ENCODE results near the gene KRT9.

DNA sequence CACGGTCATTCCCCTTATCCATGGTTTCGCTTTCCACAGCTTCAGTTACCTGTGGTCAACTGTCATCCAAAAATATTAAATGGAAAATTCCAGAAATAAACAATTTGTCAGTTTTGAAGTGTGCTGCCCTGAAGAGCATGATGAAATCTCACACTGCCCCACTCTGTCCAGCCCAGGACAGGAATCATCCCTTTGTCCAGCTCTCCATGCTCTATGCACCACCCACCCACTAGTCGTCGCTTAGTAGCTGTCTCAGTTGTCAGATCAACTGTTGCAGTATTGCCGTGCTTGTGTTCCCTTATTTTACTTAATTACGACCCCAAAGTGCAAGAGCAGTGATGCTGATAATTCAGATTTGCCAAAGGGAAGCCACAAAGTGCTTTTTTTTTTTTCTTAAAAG is 10.3 kb downstream of the KRT9 start:
- TF ChIP-seq JUNB (IDR thresholded peaks at IDR 0.05) = no peak
- TF ChIP-seq, protein P1, sequence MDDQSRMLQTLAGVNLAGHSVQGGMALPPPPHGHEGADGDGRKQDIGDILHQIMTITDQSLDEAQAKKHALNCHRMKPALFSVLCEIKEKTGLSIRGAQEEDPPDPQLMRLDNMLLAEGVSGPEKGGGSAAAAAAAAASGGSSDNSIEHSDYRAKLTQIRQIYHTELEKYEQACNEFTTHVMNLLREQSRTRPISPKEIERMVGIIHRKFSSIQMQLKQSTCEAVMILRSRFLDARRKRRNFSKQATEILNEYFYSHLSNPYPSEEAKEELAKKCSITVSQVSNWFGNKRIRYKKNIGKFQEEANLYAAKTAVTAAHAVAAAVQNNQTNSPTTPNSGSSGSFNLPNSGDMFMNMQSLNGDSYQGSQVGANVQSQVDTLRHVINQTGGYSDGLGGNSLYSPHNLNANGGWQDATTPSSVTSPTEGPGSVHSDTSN (IDR thresholded peaks at IDR 0.05) = no peak
- no peak for TF ChIP-seq POLR2A (IDR thresholded peaks at IDR 0.05; ENCODE audit: low read length)
- TF ChIP-seq MAZ (IDR thresholded peaks at IDR 0.05; ENCODE audit: borderline replicate concordance, low read depth, low read length) = no peak
- TF ChIP-seq, protein P2, sequence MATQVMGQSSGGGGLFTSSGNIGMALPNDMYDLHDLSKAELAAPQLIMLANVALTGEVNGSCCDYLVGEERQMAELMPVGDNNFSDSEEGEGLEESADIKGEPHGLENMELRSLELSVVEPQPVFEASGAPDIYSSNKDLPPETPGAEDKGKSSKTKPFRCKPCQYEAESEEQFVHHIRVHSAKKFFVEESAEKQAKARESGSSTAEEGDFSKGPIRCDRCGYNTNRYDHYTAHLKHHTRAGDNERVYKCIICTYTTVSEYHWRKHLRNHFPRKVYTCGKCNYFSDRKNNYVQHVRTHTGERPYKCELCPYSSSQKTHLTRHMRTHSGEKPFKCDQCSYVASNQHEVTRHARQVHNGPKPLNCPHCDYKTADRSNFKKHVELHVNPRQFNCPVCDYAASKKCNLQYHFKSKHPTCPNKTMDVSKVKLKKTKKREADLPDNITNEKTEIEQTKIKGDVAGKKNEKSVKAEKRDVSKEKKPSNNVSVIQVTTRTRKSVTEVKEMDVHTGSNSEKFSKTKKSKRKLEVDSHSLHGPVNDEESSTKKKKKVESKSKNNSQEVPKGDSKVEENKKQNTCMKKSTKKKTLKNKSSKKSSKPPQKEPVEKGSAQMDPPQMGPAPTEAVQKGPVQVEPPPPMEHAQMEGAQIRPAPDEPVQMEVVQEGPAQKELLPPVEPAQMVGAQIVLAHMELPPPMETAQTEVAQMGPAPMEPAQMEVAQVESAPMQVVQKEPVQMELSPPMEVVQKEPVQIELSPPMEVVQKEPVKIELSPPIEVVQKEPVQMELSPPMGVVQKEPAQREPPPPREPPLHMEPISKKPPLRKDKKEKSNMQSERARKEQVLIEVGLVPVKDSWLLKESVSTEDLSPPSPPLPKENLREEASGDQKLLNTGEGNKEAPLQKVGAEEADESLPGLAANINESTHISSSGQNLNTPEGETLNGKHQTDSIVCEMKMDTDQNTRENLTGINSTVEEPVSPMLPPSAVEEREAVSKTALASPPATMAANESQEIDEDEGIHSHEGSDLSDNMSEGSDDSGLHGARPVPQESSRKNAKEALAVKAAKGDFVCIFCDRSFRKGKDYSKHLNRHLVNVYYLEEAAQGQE (IDR thresholded peaks at IDR 0.05) = no peak
- TF ChIP-seq, protein P3, sequence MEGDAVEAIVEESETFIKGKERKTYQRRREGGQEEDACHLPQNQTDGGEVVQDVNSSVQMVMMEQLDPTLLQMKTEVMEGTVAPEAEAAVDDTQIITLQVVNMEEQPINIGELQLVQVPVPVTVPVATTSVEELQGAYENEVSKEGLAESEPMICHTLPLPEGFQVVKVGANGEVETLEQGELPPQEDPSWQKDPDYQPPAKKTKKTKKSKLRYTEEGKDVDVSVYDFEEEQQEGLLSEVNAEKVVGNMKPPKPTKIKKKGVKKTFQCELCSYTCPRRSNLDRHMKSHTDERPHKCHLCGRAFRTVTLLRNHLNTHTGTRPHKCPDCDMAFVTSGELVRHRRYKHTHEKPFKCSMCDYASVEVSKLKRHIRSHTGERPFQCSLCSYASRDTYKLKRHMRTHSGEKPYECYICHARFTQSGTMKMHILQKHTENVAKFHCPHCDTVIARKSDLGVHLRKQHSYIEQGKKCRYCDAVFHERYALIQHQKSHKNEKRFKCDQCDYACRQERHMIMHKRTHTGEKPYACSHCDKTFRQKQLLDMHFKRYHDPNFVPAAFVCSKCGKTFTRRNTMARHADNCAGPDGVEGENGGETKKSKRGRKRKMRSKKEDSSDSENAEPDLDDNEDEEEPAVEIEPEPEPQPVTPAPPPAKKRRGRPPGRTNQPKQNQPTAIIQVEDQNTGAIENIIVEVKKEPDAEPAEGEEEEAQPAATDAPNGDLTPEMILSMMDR (IDR thresholded peaks at IDR 0.05) = no peak
- TF ChIP-seq CEBPB (IDR thresholded peaks at IDR 0.05) = no peak
- TF ChIP-seq, protein P4, sequence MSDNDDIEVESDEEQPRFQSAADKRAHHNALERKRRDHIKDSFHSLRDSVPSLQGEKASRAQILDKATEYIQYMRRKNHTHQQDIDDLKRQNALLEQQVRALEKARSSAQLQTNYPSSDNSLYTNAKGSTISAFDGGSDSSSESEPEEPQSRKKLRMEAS (IDR thresholded peaks at IDR 0.05) = no peak
- TF ChIP-seq PHF8 (IDR thresholded peaks at IDR 0.05; ENCODE audit: borderline replicate concordance, low read depth) = no peak
- TF ChIP-seq ZFP36 (IDR thresholded peaks at IDR 0.05; ENCODE audit: borderline replicate concordance, partially characterized antibody) = no peak
- TF ChIP-seq RFX5 (IDR thresholded peaks at IDR 0.05) = no peak

Measured in A549 (cell line).